NCI-H82 treated with DMSO at 0.1 percent for 48 hours (cell line): Measurements from ENCODE around the gene TMEM141.
"Not testable (repeated sequence)": the region's sequence is repeated elsewhere in the genome, so short reads cannot be mapped to it uniquely, and the experiment has no call there.

Experiments used
- DNase-seq: peaks from one replicate; lab custom pipeline; 2025; ENCODE audit not compliant: unreplicated experiment; lab: John Stamatoyannopoulos, UW

The TMEM141 gene

GRCh38 chr9:136773386-136774044 lies 17.6 kb upstream of the TMEM141 start:
- DNase-seq = peak; percentile 22

DNA sequence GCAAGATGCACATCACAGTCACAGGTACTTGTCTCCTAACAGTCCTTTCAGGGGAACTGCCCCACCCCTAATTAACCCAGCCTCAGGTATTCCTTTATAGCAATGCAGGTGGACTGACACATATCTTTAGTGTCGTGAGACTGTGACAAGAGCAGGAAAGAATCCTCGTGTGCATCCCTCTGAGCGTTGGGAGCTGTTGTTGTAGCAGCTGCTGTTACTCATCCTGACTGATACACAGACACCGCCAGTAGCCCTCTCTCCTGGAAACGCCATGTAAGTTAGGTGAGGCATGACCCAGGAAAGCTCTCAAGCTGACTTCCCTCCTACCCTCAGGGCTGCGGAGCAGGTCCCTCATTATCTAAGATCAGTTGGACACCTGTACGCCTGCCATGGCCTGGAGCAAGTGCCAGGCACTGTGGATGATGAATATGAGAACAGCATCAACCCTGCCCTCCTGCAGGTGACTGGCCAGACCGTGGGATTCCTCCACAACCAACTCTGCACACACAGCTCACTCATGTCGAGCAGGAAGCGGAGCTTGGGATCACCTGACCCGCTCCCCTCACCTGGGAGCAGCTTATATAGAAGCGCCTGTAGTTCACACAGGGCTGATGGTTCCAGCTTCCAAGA lies 16.6 kb upstream of the TMEM141 start:
- DNase-seq = no peak

DNA sequence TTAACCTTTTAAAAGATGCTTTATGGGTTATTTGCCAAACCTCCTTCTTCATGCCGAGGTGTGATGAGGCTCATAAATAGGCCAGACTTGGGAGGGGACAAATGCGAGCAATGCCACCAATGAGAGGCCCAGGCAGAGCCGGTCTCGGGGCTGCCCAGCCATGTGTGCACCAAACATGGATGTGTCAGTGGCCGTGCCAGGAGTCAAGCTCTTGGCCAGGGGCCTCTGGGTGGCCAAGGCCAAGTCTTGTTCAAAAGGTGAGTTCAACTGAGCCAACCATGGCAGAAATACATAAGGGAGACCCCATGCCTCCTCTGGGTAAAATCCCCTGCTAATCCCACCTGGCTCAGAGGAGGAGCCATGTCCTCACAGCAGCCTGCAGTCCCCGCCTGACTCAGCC lies 16.0 kb upstream of the TMEM141 start:
- DNase-seq = no peak

GRCh38 chr9:136776947-136777346 lies 14.2 kb upstream of the TMEM141 start:
- DNase-seq = no peak

DNA sequence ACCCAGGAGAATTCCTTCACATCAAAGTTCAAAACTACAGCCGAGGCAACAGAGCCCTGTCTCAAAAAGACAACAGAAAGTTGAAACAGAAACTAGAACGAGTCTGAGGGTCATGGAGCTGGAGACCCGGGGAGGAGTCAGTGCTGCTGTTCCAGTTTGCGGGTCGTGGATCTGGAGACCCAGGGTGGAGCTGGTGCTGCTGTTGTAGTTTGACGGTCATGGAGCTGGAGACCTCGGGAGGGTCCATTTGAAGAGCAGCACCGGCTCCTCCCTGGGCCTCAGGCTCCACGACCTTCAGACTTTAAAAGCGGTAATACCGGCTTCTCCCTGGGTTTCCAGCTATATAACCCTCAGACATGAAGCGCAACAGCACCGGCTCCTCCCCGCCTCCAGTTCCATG lies 13.8 kb upstream of the TMEM141 start:
- no peak for DNase-seq

DNA sequence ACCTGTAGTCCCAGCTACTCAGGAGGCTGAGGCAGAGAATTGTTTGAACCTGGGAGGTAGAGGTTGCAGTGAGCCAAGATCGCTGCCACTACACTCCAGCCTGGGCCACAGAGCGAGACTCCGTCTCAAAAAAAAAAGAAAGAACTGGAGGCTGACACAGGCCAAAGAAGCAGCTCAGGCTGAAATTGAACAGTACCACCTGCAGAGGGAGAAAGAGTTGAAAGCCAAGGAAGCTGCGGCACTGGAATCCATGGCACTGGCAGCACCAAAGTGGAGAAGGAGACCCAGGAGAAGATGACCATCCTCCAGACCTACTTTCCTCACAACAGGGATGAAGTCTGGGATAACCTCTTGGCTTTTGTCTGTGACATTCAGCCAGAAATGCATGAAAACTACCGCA lies 11.3 kb upstream of the TMEM141 start:
- no peak for DNase-seq

DNA sequence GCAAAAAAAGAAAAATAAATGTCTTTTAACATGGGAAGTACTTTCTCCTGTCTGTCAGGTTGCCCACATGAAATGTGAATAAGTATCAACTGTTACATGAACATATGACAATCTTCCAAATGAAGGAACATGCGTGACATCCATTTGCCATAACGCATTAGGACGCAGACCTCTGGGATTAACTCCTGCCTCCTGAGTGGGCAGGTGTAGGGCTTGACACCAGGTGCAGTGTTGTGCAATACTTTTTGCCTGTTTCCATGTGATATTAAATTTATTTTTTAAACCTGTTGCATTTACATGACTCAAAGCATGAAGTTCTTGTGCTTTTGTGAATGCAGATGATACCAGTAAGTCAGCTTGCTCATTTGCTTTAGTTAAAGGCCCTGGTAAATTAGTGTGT lies 8.7 kb upstream of the TMEM141 start:
- no peak for DNase-seq

DNA sequence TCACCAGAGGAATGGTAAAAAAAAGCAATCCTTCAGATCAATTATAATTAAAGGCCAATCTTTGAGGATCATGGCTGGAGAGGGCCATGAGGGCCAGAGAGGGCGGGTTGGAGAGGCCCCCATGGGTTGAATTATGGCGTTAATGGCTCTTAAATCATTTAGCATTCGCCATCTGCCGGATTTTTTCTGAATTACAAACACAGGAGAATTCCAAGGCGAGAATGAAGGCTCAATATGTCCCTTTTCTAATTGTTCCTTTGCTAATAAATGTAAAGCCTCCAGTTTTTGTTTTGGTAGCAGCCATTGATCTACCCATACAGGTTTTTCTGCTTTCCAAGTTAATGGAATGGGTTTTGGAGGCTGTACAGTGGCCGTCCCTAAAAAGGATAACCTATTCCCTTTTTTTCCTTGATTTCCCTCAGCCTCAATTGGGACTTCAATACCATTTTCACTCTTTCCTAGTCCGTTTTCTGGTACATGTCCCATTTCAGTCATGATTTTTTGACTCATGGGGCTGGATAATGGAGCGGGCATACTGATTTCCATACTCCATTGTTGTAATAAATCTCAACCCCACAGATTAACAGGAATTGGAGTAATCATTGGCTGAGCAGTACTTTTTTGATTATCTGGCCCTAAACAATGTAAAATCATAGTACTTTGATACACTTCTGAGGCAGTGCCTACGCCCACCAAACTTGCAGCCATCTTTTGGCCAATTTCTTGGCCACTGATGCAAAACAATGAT lies 6.7 kb upstream of the TMEM141 start:
- DNase-seq = no peak

DNA sequence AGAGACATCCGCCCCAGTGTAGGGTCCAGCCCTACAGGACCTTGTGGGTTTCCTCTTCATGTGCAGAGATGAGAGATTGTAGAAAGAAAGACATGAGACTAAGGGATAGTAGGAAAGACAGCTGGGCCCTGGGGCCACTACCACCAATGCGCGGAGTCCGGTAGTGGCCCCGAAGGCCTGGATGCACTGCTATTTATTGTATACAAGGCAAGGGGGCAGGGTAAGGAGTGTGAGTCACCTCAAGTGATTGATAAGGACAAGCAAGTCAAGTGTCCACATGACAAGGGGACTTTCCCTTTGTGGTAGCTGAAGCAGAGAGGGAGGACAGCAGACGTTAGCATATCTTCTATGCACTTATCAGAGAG lies 6.2 kb upstream of the TMEM141 start:
- DNase-seq = no peak

GRCh38 chr9:136785565-136786355 lies 5.4 kb upstream of the TMEM141 start:
- DNase-seq = not testable (repeated sequence)

DNA sequence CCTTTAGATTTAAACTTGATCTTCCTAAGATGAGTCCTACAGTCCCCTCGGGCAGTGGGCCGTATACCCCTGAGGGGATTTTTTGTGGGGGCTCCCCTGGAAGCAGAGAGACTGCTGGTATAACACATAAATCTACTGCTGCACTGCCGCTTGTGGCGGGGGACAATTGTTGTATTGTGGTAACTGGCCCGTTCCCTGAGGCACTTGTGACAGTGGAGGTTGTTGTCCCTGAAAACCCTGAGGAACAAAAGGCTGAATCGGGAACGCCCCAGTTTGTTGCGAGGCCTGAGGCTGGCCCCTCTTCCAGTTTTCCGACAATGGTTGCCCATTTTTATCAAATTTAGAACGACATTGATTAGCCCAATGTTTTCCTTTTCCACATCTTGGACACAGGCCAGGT lies 4.7 kb upstream of the TMEM141 start:
- no peak for DNase-seq

GRCh38 chr9:136786983-136787382 lies 4.2 kb upstream of the TMEM141 start:
- DNase-seq = not testable (repeated sequence)

- peak; percentile 64 for DNase-seq
Measured at GRCh38 chr9:136787690-136788400, 3.3 kb upstream of the TMEM141 start.

DNA sequence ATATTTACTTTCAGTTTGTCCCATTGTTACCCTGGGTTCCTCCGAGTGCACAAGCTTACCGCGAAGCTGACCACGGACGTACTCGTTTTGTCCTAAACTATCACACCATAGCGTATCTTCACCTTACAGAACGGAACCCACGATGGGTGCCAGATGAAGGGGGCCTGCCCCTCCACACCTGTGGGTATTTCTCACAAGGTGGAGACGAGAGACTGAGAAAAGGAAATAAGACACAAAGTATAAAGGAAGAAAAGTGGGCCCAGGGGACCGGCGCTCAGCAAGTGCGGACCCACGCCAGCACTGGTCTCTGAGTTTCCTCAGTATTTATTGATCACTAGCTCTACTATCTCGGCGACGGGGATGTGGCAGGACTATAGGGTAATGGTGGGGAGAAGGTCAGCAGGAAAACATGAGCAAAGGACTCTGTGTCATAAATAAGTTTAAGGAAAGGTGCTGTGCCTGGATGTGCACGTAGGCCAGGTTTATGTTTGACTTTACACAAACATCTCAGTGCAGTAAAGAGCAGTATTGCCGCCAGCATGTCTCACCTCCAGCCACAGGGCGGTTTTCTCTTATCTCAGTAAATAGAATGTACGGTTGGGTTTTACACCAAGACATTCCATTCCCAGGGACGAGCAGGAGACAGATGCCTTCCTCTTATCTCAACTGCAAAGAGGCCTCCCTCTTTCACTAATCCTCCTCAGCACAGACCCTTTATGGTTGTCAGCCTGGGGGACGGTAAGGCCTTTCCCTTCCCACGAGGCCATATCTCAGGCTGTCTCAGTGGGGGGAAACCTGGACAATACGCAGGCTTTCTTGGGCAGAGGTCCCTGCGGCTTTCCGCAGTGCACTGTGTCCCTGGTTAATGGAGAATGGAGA lies 2.3 kb upstream of the TMEM141 start:
- not testable (repeated sequence) for DNase-seq

DNA sequence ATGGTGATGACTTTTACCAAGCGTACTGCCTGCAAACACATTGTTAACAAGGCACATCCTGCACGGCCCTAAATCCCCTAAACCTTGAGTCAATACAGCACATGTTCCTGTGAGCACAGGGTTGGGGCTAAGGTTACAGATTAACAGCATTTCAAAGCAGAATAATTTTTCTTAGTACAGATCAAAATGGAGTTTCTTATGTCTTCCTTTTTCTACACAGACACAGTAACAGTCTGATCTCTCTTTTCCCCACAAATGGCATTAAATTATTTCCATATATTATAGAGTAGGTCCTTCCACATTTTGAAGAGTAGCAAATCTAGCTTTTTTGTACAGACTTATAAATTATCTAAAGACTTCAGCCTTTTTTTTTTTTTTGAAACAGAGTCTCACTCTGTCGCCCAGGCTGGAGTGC lies 1.6 kb upstream of the TMEM141 start:
- DNase-seq = peak; percentile 63

DNA sequence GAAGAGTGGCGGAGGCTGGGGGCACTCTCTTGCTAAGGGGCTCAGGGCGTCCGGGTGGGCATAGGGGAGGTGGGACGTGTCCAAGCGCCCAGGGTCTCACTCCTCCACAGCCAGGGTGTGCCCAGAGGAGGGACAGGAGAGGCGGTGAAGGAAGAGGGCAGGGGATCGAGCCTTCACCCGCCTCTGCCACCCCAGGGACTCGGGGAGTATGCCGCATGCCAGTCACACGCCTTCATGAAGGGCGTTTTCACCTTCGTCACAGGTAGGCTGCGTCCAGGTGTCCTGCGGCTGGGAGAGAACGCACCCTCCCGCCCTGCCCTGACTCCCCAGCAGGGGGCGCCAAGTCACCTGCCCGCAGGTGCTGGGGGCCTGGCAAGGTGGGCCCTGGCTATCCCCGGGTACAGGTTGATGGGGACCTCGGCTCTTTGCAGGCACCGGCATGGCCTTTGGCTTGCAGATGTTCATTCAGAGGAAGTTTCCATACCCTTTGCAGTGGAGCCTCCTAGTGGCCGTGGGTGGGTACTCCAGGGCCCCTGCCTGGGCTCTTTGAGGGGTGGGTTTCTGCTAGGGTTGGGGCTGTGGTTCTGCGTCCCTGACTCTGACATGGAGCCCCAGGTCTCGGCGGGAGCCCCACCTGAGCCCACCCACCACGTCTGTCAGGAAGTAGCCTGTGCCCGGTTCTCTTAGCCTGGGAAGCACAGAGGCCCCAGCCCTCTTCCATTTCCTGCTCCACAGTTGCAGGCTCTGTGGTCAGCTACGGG lies 552 bp downstream of the TMEM141 start:
- DNase-seq = no peak

DNA sequence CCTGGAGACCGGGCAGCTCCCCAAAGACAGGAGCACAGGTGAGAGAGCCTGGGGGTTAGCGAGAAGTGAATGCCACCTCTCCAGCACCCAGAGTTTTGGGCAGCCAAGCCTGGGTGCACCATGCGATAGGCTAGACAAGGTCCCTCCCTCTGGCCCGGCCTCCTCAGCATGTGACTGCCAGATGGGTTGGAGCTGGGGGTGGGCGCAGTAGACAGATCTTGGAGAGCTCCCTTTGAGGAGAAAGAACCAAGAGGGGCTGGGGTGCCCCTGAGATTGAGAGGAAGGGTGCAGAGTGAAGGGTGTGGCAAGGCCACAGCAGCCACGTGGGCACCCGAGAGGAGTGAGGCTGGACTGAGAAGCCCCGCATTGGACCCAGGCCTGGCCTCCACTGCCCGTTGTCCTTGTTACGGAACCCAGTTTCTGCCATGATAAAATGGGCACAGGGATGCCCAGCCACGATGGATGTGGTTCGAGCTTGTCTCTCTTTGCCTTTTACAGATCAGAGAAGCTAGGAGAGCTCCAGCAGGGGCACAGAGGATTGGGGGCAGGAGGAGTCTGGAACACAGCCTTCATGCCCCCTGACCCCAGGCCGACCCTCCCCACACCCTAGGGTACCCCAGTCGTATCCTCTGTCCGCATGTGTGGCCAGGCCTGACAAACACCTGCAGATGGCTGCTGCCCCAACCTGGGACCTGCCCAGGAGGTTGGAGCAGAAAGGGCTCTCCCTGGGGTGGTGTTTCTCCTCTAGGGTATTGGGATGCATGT lies 1.4 kb downstream of the TMEM141 start:
- DNase-seq = no peak
